Tibial nerve (tissue), 4 donors: ENCODE results near the gene RGS6. TPM values are rescaled to one million over a fixed set of nuclear protein-coding genes. Genes with fewer than 3 reads are reported as not detected.

Source experiments
- DNase-seq, 2 donors: peaks; one replicate each; pipeline ENCODE4 v3.0.0-alpha.2; 2019; ENCODE audit warnings: low spot score in 2 of 2
- H3K27ac ChIP-seq, 4 donors: fragments of 200-600 bp; sonication (generic) in 3 of 4; one replicate each; pipeline ENCODE4 v1.5.1; 2017 to 2019; ENCODE audit warnings: mild to moderate bottlenecking in 1 of 4
- H3K27me3 ChIP-seq, 2 donors: fragments of 200-600 bp; sonication (generic) in 1 of 2; one replicate each; pipeline versions ENCODE4 v1.5.1 to v1.6.0; 2017 to 2019
- H3K36me3 ChIP-seq, 3 donors: fragments of 200-600 bp; sonication (generic); one replicate each; pipeline ENCODE4 v1.5.1; 2018 to 2019
- H3K4me1 ChIP-seq, 4 donors: fragments of 200-600 bp; sonication (generic) in 3 of 4; one replicate each; pipeline ENCODE4 v1.5.1; 2017 to 2019
- H3K4me3 ChIP-seq, 4 donors: fragments of 200-600 bp; sonication (generic) in 3 of 4; one replicate each; pipeline ENCODE4 v1.5.1; 2017 to 2019; ENCODE audit warnings: mild to moderate bottlenecking in 1 of 4, moderate library complexity in 1 of 4
- H3K9me3 ChIP-seq, 4 donors: fragments of 200-600 bp; sonication (generic) in 3 of 4; one replicate each; pipeline ENCODE4 v1.5.1; 2017 to 2019
- CTCF ChIP-seq, 5 experiments: fragments of 200-600 bp in 3 of 5; fragments of 450-650 bp in 2 of 5; sonication (generic) in 3 of 5; IDR thresholded peaks; one replicate each; pipeline ENCODE4 v1.5.1; 2016 to 2019; ENCODE audit warnings: antibody characterized with exemption in 5 of 5, mild to moderate bottlenecking in 3 of 5, moderate library complexity in 2 of 5
- EP300 ChIP-seq, 2 donors: sonication (generic); formaldehyde crosslinking; IDR thresholded peaks; one replicate each; pipeline ENCODE4 v1.6.1; 2017; ENCODE audit warnings: antibody characterized with exemption in 2 of 2, mild to moderate bottlenecking in 1 of 2
- POLR2A ChIP-seq, 2 donors: fragments of 450-650 bp; IDR thresholded peaks; one replicate each; pipeline ENCODE4 v1.6.1; 2017; ENCODE audit warnings: antibody characterized with exemption in 2 of 2, mild to moderate bottlenecking in 2 of 2, moderate library complexity in 2 of 2
- WGBS, 2 donors: methylation state at CpG; one replicate each; pipeline ENCODE4 v1.1.5; 2018; 5-methylcytosine and 5-hydroxymethylcytosine counted together
- total RNA-seq, 4 donors: library from RNA; depleted of rRNA; stranded (reverse); fragments of >200 nt; gene quantifications; one replicate each; pipeline ENCODE4 v1.1.0, GENCODE V29; 2016

Gene RGS6
- total RNA-seq, 4 donors from 2014 or later, result 43.5 to 67.2 (median 54.7) TPM

GRCh38 chr14:72518809-72519377 is 586.7 kb downstream of the RGS6 start:
- no peak for TF ChIP-seq CTCF (IDR thresholded peaks at IDR 0.05)
- no peak for TF ChIP-seq EP300 (IDR thresholded peaks at IDR 0.05)
- no peak for TF ChIP-seq POLR2A (IDR thresholded peaks at IDR 0.05)
- Histone ChIP-seq H3K27ac (no peak overlapping the region), H3K4me1 (peaks cover 0 to 19% (median 1%) of the 10 kb centered on the region in 4 donors), H3K4me3 (no peak overlapping the region), H3K27me3 (no peaks in the 10 kb centered on the region), H3K9me3 (peaks cover 0 to 7% (median 0%) of the 10 kb centered on the region in 4 donors), H3K36me3 (no peaks in the 10 kb centered on the region)
- WGBS, 2 donors, result 61 to 75% methylated on average over 4 of the region's 4 CpGs
- DNase-seq, result no peak

- no peak overlapping the region for H3K27ac ChIP-seq
- no peaks in the 10 kb centered on the region for H3K36me3 ChIP-seq
- TF ChIP-seq EP300 (IDR thresholded peaks at IDR 0.05) (no peak), CTCF (IDR thresholded peaks at IDR 0.05) (no peak), POLR2A (IDR thresholded peaks at IDR 0.05) (no peak)
- H3K9me3 ChIP-seq, result peaks cover 0 to 7% (median 0%) of the 10 kb centered on the region in 4 donors
- peaks cover 0 to 18% (median 1%) of the 10 kb centered on the region in 4 donors for H3K4me1 ChIP-seq
- H3K27me3 ChIP-seq, result no peaks in the 10 kb centered on the region
- no peak for DNase-seq
- WGBS, 2 donors, result 83 to 87% methylated on average over 4 of the region's 4 CpGs
- H3K4me3 ChIP-seq, result no peak overlapping the region
Measured at GRCh38 chr14:72519543-72519942, 587.3 kb downstream of the RGS6 start.

- 90 to 95% methylated on average over 4 of the region's 4 CpGs for WGBS, 2 donors
- no peak overlapping the region for H3K27ac ChIP-seq
- no peaks in the 10 kb centered on the region for H3K27me3 ChIP-seq
- peaks cover 0 to 18% (median 1%) of the 10 kb centered on the region in 4 donors for H3K4me1 ChIP-seq
- no peak for DNase-seq
- H3K9me3 ChIP-seq, result peaks cover 0 to 7% (median 0%) of the 10 kb centered on the region in 4 donors
- H3K36me3 ChIP-seq, result no peaks in the 10 kb centered on the region
- TF ChIP-seq CTCF (IDR thresholded peaks at IDR 0.05) (no peak), POLR2A (IDR thresholded peaks at IDR 0.05) (no peak), EP300 (IDR thresholded peaks at IDR 0.05) (no peak)
- H3K4me3 ChIP-seq, result no peak overlapping the region
Measured at GRCh38 chr14:72521045-72521444, 588.8 kb downstream of the RGS6 start.

- Histone ChIP-seq H3K4me3 (no peak overlapping the region), H3K27ac (no peak overlapping the region), H3K36me3 (no peaks in the 10 kb centered on the region), H3K9me3 (peaks cover 0 to 7% (median 0%) of the 10 kb centered on the region in 4 donors), H3K27me3 (no peaks in the 10 kb centered on the region), H3K4me1 (peaks cover 0 to 16% (median 0%) of the 10 kb centered on the region in 4 donors)
- 89 to 91% methylated on average over 8 of the region's 8 CpGs for WGBS, 2 donors
- no peak for TF ChIP-seq EP300 (IDR thresholded peaks at IDR 0.05)
- TF ChIP-seq CTCF (IDR thresholded peaks at IDR 0.05), result no peak
- TF ChIP-seq POLR2A (IDR thresholded peaks at IDR 0.05), result no peak
- DNase-seq, result no peak
Measured at GRCh38 chr14:72521968-72522741, 589.9 kb downstream of the RGS6 start.

GRCh38 chr14:72522847-72523246 is 590.6 kb downstream of the RGS6 start:
- H3K27me3 ChIP-seq, result no peaks in the 10 kb centered on the region
- no peaks in the 10 kb centered on the region for H3K36me3 ChIP-seq
- H3K4me3 ChIP-seq, result no peak overlapping the region
- 87 to 92% methylated on average over 4 of the region's 4 CpGs for WGBS, 2 donors
- TF ChIP-seq EP300 (IDR thresholded peaks at IDR 0.05) (no peak), POLR2A (IDR thresholded peaks at IDR 0.05) (no peak), CTCF (IDR thresholded peaks at IDR 0.05) (no peak)
- DNase-seq, result no peak
- peaks cover 0 to 7% (median 0%) of the 10 kb centered on the region in 4 donors for H3K9me3 ChIP-seq
- peak overlapping the region in 1 of 4 donors; percentile 42 for H3K27ac ChIP-seq
- H3K4me1 ChIP-seq, result peaks cover 0 to 11% (median 0%) of the 10 kb centered on the region in 4 donors
